Stimulated activated CD8-positive, alpha-beta memory T cell treated with anti-CD3 and anti-CD28 coated beads, Interleukin-12 subunit alpha, Interleukin-12 subunit beta, amount 100 ng/mL, for 4 hours (primary cell): ENCODE results near the gene CDH4.

ENCODE experiments used
- DNase-seq: peaks from one replicate; pipeline ENCODE4 v3.0.0-alpha.2; 2020; ENCODE audit warnings: low read depth

The CDH4 gene

DNA sequence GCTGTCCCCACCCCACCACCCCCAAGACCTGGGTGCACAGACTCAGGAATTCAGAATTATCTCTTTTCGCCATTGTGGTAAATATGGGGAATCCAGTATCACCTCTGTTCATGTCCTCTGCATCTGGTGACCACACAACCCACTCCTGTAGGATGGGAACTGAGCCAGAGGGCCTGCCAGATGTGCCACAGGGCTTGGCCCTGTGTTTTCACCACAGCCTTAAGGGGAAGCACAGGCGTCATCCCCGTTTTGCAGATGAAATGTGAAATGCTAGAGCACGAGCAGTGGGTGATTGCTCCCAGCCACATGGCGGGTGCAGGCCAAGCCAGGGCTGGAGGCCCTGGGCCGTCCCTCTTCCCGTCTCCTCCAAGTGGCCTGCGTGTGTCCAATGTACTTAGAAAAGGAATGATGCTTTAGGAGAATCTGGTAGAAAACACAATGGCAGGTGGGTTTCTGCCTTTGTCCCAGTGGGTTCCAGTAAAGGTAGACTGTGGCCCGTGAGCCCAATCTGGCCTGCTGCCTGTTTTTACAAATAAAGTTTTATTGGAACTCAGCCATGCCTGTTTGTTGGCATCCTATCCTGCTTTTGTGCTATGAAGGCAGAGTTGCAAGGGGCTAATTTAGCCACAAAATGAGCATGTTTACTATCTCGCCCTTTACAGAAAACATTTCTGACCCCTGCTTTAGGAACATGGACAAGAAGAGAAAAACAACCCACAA, 309.2 kb downstream of the CDH4 start:
- no peak for DNase-seq

- DNase-seq = no peak
Observed at GRCh38 chr20:61562491-61562890, 310.4 kb downstream of the CDH4 start.

- DNase-seq = no peak
Observed at GRCh38 chr20:61562897-61563504, 310.9 kb downstream of the CDH4 start.

- no peak for DNase-seq
Observed at GRCh38 chr20:61564628-61565027, 312.6 kb downstream of the CDH4 start.

DNA sequence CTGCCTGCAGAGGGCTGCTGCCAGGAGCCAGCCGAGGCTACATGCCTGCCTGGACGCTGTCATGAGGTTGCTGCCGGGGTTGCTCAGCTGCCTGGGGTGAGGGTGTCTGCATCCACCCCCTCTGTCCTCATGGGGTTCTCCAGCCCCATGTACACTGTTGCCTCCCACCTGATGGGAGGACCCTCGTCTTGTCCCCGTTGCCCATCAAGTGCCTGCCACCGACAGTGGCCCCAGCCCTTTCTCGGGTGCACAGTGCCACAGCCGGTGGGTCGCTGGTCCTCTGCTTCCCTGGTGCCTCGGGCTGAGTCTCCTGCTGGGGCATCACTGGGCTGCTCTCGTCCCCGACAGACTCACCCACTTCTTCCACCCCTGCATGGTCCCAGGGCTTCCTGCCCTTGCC, 313.7 kb downstream of the CDH4 start:
- no peak for DNase-seq

GRCh38 chr20:61566691-61567090, 314.6 kb downstream of the CDH4 start:
- no peak for DNase-seq

DNA sequence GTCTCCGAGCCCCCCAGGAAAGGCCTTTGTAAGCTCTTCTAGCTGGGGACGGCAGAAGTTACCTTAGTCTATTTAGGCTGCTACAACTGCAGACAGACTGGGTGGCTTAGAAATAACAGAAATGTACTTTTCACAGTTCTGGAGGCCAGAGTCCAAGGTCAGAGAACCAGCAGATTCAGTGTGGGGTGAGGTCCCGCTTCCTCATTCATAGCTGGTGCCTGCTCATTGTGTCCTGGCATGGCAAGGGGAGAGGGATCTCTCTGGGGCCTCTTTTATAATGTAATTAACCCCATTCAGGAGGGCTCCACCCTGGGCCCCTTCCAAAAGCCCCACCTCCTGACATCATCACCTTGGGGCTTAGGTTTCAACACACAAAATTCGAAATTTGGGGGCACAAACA, 315.1 kb downstream of the CDH4 start:
- DNase-seq = no peak

- no peak for DNase-seq
Observed at GRCh38 chr20:61569825-61570224, 317.8 kb downstream of the CDH4 start.

GRCh38 chr20:61570646-61571195, 318.7 kb downstream of the CDH4 start:
- DNase-seq = no peak

DNA sequence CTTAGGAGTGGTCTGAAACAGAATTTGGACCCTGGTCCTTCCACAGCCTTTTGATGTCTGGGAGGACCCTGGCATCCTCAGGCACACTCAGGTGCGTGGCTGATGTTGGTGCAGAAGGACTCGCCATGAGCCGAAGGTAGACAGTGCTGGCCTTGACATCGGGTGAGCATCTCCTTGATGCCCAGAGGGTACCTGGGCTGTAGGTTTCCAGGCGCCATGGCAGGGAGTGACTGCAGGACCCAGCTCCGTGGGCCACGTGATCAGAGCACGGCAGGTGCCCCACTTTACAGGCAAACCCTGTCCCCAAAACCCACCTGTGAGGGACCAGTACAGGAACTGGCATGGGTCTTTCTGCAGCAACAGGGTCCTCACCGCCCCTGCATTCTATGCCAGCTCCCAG, 319.2 kb downstream of the CDH4 start:
- DNase-seq = no peak

DNA sequence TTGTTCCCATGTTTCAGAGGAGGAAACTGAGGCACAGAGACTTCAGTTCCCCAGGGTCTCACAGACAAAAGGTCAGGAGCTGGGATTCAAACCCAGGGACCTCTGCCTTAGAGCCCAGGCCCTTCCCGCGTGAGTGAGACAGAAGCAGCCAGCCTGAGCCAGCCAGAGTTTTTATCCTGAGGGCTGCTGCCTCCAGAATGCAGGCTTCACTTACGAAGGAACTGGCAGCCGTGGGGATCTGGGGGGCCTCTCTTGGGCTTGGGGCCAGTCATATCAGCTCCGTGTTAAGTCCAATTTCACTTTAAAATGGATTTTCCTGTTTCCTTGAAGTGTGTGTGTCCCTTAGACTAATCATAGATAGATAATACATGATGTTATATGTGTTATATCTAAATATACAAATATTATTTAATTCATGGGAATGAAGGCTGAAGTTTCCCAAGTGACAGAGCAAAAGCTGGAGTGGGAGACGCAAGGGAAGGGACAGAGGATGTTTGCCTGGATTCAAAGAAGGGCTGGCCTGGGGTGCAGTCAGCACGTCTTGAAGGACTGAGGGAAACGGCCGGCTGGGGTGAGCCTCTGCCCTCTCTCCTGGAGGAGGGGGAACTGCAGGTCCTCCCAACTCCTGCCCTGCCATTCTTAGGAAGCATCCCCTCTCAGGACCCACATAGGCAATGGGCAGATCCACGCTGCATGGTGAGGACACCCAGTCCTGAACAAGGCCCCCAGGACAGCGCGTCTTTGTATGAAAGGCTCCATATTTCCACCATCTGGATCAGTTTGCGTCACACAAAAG, 320.1 kb downstream of the CDH4 start:
- DNase-seq = no peak

- no peak for DNase-seq
Observed at GRCh38 chr20:61572789-61573188, 320.7 kb downstream of the CDH4 start.

GRCh38 chr20:61573415-61574305, 321.6 kb downstream of the CDH4 start:
- no peak for DNase-seq

GRCh38 chr20:61575151-61575937, 323.3 kb downstream of the CDH4 start:
- DNase-seq = no peak

GRCh38 chr20:61576372-61576771, 324.3 kb downstream of the CDH4 start:
- DNase-seq = no peak

DNA sequence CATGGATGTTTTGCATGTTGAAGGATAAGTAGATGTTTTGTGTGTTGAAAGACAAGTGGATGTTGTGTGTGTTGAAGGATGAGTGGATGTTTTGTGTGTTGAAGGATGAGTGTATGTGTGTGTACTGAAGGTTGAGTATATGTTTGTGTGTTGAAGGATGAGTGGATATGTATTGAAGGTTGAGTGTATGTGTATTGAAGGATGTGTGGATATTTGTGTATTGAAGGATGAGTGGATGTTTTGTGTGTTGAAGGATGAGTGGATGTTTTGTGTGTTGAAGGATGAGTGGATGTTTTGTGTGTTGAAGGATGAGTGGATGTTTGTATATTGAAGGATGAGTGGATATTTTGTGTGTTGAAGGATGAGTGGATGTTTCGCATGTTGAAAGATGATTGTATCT, 325.0 kb downstream of the CDH4 start:
- no peak for DNase-seq

DNA sequence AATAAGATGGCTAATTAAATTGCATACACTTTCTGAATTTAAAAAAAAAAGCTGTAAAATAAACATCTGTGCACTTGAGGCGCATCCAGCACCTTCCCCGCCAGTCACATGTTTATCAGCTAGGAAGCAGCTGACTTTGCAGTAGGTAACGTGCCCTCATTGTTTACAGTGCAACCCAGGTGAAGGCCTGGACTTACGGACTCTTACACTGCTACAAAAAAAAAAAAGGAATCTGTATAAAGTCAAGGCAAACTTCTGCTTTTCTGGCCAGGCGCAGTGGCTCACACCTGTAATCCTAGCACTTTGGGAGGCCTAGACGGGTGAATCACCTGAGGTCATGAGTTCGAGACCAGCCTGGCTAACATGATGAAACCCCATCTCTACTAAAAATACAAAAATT, 327.8 kb downstream of the CDH4 start:
- DNase-seq = no peak

DNA sequence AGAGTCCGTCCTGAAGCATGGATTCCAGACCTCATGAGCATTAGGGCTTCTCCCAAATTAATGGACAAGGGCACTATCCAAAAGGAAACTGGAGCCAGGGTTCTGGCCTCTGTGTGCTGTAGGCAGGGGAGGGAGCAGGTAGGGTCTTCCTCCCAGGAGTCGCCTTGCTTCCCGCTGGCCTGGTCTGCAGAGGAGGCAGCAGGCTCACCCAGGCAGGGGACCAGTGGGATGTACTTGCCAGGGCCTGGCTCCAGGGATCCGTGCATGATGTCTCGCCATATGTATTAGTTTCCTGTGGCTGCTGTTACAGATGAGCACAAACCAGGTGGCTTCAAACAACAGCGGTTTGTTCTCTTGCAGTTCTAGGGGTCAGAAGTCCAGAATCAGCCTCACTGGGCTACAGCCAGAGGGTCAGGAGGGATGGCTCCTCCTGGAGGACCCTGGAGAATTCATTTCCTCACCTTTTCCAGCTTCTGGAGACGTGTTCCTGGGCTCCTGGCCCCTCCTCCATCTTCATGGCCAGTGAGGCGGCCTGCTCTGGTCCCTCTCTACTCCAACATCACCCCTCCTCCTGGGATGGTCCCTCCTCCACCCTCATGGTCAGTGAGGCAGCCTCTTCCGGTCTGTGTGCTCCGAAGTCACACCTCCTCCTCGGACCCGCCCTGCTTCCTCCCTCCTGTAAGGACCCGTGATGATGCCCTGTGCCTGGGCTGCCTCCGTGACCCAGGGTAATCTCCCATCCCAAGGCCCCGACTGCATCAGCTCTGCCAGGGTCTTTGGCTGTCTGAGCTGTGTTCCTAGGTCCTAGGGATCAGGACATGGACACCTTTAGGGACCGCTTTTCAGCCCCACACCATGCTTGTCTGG, 329.1 kb downstream of the CDH4 start:
- no peak for DNase-seq

- no peak for DNase-seq
Observed at GRCh38 chr20:61581825-61582188, 329.7 kb downstream of the CDH4 start.
